GM23248 (cell line): ENCODE results near the gene CALML6.

Experiments
- EZH2 ChIP-seq: fragments of 200-600 bp; sonication (generic); IDR thresholded peaks from 2 replicates; pipeline ENCODE4 v1.6.1; 2018; ENCODE audit warnings: antibody characterized with exemption, mild to moderate bottlenecking; ENCODE audit not compliant: insufficient read depth, poor library complexity, severe bottlenecking
- EZH2phosphoT487 ChIP-seq: fragments of 200-600 bp; sonication (generic); IDR thresholded peaks from 2 replicates; pipeline ENCODE4 v1.6.1; 2018; ENCODE audit warnings: antibody characterized with exemption, moderate library complexity, mild to moderate bottlenecking, low read depth; ENCODE audit not compliant: insufficient read depth

- TF ChIP-seq EZH2: no peak
- no peak for TF ChIP-seq EZH2phosphoT487
Measured at GRCh38 chr1:1962752-1963151, 47.7 kb downstream of the CALML6 start.
